ENCODE measurements around the gene USP53.
"Not testable (repeated sequence)": the region's sequence is repeated elsewhere in the genome, so short reads cannot be mapped to it uniquely, and the experiment has no call there.

USP53 gene

DNA sequence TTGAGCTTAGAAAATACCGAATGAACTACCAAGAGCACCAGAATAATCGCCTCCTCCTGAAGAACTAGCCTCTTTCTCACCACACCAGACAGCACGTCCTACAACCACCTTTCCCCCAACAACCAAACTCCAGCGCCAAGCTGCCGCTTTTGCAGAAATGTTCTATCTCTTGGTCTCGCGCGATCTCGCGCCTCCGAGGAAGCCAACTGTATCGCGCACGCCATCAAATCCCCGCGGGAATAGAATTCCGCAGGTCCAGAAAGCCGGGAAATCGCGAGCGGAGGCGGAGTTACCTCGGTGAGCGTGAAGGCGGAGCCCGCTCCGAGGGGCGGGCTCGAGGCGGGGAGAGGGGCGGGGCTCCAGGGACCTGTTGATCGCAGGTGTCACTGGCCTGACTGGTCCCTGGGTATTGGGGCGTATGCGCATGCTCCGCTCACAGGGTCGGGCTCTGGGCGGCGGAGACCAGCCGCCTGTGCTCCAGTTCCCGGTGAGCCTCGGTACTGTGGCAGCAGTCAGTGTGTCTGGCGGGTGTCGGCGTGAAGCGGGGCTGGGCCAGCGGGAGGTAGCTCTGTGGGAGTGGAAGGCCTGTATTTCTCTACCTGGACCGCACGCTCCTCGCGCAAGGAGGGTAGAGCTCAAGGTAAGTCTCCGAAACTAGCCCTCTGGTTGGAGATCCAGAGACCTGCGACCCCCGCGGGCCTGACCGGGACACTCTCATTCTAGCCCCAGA lies at the start of gene USP53:
Gene USP53, plus strand, starts transcription at position 480 of the 730 bp plus-strand sequence. CDS start 27,047 bp downstream, outside the sequence.
- peak; percentile 93 for DNase-seq (ENCODE audit: low spot score)

DNA sequence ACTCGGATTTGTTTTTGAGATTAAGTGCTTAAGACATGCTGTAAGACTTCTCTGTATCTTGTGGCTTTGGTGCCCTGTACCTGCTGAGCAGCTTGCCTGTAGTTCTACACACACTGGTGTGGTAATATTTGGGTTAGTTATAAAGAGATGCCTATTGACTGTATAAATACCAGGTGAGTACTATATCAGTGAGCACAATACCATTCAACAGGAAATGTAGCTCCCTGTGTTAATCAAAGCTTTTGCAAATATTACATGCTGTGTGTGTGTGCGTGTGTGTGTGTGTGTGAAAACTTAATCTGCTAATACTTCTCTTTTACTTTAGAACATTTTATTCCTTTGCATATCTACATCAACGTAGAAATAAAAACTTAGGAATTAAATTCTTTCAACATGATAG lies 46.7 kb upstream of the USP53 start:
- DNase-seq (ENCODE audit: low spot score), result no peak

DNA sequence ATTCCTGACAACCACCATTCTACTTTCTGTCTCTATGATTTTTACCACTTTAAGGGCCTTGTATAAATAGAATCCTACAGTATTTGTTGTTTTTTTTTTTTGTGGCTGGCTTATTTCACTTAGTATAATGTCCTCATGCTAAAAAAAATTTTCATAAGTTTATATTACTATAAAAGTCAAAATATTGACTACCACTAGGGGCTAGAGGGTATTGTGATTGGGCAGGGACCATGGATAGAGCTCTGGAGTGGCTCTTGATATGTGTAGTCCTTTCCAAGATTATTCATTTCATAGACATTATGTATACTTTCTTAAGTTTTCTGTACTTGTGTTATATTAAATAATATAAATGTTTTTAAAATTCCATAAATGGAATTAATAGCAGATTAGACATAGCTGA lies 42.3 kb upstream of the USP53 start:
- DNase-seq (ENCODE audit: low spot score), result no peak

DNA sequence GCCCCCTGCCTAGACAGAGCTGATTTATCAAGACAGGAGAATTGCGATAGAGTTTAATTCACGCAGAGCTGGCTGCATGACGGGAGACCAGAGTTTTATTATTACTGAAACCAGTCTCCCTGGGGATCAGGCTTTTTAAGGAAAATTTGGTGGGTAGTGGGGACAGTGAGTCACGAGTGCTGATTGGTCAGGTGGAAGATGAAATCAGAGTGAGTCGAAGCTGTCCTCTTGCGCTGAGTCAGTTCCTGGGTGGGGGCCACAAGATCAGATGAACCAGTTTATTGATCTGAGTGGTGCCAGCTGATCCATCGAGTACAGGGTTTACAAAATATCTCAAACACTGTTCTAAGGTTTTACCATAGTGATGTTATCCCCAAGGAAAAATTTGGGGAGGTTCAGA lies 40.3 kb upstream of the USP53 start:
- no peak for DNase-seq (ENCODE audit: low spot score)

DNA sequence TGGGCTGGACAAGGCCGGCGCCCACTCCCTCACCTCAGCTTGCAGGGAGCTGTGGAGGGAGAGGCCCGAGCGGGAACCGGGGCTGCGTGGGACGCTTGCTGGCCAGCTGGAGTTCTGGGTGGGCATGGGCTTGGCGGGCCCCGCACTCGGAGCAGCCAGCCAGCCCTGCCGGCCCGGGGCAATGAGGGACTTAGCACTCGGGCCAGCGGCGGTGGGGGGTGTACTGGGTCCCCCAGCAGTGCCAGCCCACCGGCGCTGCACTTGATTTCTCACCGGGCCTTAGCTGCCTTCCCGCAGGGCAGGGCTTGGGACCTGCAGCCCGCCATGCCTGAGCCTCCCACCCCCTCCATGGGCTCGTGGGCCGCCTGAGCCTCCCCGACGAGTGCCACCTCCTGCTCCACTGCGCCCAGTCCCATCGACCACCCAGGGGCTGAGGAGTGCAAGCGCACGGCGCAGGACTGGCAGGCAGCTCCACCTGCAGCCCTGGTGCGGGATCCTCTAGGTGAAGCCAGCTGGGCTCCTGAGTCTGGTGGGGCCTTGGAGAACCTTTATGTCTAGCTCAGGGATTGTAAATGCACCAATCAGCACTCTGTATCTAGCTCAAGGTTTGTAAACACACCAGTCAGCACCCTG lies 38.7 kb upstream of the USP53 start:
- DNase-seq (ENCODE audit: low spot score), result not testable (repeated sequence)

DNA sequence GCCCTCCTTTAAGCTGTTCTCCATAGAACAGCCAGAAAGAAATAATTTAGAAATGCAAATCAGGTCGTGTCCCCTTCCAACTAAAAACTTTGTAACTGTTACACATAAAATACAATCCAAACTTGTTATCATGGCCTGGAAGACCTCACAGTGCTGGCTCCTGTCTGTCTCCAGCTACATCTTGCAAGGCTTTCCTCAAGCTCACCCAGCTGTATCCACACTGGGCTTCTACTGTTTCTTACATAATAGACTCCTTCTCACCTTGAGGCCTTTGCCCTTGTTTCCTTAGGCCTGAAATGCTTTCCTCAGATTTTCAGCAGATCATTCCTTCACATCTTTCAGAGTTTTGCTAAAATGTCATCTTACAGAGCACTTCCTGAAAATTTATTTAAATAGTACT lies 33.5 kb upstream of the USP53 start:
- no peak for DNase-seq (ENCODE audit: low spot score)

DNA sequence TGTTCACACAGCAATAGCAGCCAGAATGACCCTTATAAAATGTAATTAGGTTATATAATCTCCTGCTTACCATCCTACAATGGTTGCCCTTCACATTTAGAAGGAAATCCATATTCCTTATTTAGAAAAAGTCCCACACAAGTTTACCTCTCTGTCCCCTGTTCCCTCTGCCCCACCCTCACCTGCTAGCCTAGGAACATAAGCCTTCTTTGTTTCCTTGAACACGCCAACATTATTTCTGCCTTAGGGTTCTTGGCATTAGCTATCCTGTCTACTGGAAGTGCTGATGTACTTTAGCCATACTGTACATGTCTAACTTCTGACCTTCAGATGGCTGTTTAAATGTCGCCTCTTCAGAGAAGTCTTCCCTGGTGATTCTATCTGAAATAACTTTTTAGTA lies 28.4 kb upstream of the USP53 start:
- no peak for DNase-seq (ENCODE audit: low spot score)

DNA sequence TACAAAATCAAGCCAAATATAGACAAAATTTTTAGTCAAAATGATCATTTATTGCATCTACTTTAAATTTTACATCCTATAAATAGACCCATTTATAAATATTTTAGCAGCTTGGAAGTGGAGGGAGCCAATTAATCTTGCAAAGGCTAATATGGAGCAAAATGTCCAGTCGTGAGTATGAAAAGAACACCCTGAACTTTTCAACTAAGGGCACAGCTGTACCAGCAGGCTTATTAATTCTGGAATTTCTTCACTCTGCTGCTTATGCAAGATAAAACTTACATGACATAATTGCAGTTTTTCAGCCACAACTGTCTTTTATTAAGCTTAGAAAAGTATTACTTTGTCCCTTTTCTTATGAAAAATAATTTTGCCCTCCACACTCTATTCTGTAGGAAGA lies 22.9 kb upstream of the USP53 start:
- DNase-seq (ENCODE audit: low spot score), result no peak

DNA sequence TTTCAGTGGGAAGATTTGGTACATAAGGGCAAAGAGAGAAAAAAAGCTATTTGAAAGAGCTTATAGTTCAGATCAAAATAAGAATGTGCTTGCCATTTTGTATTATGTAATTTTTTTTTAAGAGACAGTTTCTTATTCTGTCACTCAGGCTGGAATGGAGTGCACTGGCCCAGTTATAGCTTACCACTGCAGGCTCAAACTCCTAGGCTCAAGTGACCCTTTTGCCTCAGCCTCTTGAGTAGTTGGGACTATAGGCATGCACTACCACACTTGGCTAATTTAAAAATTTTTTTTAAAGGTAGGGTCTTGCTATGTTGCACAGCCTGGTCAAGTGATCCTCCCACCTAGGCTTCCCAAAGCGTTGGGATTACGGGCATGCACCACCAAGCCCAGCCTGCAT lies 22.2 kb upstream of the USP53 start:
- no peak for DNase-seq (ENCODE audit: low spot score)

DNA sequence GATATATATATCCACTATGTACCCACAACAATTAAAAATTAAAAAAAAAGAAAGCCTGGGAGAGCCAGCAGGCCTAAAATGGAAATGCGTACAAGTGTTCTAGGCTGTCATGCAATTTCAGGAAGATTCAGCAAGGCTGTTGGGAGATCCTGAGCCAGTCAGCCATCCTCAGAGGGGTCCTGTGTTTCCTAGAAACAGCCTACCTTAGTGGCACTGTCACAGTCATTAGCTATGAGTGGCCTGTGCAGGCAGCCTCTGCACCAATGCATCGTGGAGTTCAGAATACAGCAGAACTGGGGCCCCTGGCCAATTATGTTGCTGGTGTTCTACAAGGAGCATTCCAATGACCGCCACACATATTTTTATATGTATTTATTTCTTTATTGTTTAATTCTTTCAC lies 21.0 kb upstream of the USP53 start:
- DNase-seq (ENCODE audit: low spot score), result no peak

DNA sequence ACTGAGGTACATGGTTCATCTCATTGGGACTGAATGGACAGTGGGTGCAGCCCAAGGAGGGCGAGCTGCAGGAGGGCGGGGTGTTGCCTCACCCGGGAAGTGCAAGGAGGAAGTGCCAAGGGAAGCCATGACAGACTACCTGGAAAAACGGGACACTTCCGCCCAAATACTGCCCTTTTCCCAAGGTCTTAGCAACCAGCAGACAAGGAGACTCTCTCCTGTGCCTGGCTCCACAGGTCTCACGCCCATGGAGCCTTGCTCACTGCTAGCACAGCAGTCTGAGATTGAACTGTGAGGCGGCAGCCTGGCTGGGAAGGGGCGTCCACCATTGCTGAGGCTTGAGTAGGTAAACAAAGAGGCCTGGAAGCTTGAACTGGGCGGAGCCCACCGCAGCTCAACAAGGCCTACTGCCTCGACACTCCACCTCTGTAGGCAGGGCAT lies 14.7 kb upstream of the USP53 start:
- no peak for DNase-seq (ENCODE audit: low spot score)

DNA sequence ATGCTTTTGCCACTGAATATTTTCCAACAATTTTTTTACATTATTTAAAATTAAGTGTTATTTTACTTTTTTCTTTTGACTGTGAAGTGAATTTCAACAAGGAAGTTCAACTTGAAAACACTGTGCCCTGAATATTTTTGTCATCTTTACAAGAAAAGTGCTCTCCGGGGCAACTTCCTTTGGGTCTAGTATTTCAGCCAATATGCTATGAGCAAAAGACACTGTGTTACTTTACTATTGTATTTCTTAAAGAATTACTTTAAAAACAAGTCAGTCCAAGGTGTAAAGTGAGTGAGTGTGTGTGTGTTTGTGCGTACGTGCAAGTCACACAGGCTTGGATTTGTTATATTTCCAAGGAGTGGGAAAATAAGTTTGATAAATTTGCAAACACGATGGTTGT lies 7.6 kb upstream of the USP53 start:
- DNase-seq (ENCODE audit: low spot score), result no peak

DNA sequence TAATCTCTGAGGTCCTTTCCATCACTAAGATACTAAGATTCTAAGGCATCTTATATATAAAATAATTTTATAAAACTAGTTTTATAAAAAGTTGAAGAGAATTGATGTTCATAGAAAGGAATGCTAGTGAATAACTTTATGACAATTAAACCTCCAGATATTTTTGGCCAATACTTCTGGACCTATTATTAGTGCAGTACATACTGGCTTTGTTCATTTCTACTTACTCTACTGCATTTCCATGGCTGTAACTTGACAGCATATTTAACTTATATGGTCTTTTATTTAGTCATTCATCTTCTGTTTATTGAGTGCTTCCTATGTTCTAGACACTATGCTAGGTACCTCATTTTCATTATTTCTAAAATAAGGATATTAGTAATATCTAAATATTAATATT lies 6.8 kb upstream of the USP53 start:
- DNase-seq (ENCODE audit: low spot score), result no peak

DNA sequence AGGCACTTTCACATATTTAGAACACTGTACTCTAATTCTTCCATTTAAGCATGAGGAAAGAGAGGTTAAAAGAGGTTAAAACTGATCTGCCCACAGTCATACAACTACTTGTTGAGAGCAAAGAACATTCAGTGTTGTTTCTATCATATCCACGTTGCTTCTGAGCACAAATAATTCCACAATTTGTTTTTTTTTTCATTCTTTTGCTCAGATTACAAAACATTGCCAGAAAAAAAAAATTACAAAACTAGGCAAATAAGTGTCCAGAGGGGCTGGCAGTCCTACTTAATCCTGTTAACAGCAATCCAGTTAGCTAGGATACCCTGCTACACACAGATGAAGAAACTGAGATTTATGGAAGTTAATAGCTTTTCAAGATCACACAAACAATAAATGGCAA lies 6.3 kb upstream of the USP53 start:
- DNase-seq (ENCODE audit: low spot score), result no peak

DNA sequence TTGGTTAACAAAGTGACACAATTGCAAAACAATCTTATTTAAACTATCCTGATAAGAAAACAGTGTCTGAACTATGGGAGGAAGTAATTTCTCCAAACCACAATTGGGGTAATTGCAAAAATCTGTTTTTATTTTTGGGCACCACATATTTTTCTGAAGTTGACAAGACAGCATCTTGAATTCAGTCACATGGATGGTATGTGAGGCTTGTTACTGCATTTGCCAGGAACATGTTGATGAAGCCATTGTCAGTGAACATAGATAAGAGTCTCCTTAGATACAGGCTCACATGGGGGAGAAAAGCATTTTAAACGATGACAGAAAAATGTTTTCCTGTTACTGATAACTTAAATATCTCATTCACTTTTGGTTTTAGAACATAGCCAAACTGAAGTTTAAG lies 5.5 kb upstream of the USP53 start:
- peak; percentile 37 for DNase-seq (ENCODE audit: low spot score)

DNA sequence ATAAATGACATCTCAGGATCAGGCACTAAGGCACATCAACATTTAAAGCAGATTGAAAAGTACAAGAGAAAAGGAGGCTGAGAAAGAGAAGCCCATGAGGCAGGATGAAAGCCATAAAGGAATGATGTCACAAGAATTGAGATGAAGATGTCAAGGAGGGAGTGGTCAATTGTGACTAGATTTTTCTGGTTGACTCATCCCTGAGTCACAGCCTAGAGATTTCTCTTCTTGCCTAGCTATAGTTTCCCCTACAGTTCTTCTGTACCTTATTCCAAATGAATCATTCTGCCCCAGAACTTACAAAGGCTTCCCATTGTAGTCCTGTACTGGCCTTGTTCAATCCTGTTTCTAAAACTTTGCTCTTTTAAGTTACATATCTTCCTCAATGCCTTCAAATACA lies 3.4 kb upstream of the USP53 start:
- DNase-seq (ENCODE audit: low spot score), result peak; percentile 86

DNA sequence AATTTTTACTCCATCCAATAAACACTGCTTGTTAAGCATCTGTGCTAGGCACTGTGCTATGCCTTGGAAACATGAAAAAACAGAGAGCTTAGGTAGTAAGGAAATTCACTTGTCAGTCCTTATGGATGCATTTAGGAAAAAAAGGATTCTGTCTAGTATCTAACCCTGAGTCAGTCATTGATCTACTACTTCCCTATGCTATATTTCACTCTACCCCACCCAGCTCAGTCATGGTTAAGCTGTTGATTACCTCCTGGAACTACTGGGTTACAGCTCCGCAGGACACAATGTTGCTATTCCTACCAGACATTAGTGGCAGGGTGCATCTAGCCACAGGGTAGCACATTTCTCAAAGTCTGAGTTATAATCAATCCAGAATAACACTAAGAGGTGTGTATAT lies 2.9 kb upstream of the USP53 start:
- DNase-seq (ENCODE audit: low spot score), result no peak

DNA sequence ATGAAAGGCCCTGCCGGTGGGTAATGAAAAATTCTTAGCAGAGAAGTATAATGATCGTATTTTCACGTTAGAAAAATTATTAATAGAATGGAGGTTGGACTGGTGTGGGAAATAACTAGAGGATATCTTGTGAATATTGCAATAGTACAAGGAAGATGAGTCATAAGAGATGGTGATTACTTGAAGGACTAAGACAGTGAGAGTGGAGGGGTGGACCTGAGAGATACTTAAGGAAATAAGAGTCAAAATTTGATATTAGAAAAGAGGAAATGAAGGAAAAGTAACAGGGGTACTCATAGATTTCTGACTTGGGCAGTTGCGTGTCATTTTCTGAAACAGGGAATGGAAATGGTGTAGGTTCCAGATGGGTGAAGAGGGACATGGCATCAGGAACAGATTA lies 1.7 kb upstream of the USP53 start:
- DNase-seq (ENCODE audit: low spot score), result no peak

DNA sequence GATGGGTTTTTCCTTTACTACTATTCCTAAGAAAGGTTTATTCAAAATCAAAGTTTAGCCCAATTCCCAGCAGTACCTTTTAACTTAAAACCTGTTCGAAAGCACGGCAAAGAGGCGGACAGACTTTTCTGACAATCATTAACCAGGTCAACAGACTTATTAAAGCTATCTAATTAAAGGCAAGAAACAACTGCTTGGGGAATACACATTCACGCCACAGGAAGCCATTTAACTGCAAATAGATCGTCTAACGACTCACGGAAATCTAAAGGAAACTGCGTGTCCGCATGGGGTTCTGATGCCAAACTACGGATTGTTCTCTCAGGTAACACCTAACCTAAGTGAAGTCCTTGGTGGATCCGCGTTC lies 663 bp upstream of the USP53 start:
- DNase-seq (ENCODE audit: low spot score), result no peak

DNA sequence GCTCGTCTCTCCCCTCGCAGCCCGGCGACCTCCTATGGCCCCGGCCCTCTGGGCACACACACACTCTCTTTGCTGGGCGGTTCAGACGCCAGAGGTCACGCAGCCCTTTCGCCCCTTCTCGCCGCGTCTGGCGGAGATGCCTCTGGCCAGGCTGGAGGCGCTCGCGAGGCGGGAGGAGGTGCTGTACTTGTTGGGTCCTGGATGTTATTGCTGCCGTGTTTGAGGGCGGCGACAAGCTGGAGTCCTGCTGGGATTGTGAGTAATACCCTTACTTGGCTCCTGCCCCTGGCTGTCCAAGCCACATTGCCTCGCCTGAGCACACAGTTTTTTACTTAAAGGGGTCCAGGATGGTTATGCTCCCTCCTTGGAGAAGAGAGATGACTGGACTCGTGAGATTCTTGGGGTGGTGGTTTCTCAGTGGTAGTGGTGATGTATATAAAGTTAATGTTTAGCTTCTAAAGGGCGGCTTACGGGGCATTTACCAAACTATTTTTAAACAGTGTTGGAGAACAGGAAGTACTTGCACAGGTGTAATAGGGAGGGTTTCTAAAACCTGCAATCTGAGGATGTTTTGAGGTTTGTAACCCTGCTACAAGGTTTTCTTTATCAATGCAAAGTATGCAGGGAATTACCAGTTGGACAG lies 572 bp downstream of the USP53 start:
- peak; percentile 92 for DNase-seq (ENCODE audit: low spot score)

DNA sequence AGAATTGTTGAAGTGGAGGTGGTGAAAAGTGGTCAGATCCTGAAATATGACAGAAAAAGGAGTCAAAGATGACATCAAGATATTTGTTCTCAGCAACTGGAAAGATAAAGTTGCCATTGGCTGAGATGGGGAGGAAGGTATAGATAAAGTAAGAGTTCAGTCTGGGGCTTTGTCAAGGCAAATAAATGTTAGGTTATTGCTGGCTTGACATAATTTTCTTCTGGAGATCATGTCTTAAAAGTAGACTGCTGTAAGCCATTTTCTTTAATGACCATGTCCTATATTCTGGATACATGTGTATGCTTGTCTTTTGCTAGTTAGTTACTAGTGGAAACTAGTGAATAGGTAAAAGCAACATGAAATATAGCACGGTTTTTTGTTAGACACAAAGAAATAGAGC lies 5.6 kb downstream of the USP53 start:
- DNase-seq (ENCODE audit: low spot score), result no peak

DNA sequence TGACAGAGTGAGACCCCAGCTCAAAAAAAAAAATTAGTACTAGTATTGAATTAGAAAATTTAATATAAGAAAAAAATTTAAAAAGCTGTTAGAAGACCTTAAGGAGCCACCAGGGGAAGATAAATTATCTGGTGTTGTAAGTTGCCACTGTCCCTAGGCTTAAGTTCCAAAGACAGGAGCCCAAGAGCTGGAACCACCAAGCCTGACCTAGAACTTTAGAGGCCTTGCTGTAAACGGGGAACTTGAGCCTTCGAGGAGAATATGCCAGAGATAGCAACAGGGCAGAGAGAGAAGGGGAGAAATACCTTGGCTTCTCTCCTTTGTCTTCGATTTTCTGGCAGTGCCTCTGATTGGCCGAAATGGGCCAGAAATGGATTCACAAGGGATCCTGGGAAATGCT lies 8.9 kb downstream of the USP53 start:
- DNase-seq (ENCODE audit: low spot score), result no peak

DNA sequence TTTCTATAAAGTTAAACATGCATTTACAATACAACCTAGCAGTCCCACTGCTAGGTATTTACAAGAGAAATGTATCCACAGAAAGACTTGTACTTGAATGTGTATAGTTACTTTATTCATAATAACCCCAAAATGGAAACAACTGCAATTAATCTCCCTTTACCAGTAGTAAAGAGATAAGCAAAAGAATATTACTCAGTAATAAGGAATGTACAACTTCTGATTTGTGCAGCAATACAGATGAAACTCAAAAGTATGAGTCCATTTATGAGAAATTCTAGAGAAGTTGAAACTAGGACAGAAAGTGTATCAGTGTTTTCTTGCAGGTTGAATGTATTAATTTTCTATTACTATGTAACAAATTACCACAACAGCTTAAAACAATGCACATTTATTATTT lies 15.2 kb downstream of the USP53 start:
- DNase-seq (ENCODE audit: low spot score), result peak; percentile 7

DNA sequence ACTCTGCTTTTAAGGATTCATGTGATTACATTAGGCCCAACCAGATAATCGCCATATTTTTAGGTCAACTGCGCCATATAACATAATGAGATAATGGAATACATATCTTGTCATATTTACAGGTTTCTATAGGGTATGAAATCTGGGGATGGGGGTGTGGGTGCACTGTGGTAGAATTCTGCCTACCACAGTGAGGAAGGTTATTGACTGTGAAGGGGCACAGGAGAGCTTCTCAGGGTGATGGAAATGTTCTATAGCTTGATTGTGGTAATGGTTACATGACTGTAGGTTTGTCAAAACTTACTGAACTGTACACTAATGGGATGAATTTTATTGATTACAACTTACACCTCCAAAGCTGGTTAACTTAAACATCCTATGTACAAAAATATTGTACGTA lies 15.9 kb downstream of the USP53 start:
- no peak for DNase-seq (ENCODE audit: low spot score)

All from AG08395 (cell line).